Measurements from ENCODE around the gene CAPN3. TPM values are rescaled to one million over a fixed set of nuclear protein-coding genes. Genes with fewer than 3 reads are reported as not detected.

Gene CAPN3
- total RNA-seq, 3 donors from 2014 or later = 12.5 to 27.1 (median 15.4) TPM

DNA sequence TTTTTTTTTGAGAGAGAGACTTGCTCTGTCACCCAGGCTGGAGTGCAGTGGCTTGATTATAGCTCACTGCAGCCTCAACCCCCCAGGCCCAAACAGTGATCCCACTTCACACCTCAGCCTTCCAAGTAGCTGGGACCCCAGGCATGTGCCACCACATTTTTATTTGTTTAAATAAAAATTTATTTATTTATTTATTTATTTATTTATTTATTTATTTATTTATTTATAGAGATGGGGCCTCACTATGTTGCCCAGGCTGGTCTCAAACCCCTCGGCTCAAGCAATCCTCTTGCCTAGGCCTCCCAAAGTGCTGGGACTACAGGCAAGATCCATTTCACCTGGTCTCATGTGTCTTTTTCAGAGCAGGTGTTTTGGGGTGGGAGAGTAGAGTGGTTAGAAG lies 15.5 kb downstream of the CAPN3 start:
- H3K36me3 ChIP-seq = no peaks in the 10 kb centered on the region
- no peak overlapping the region for H3K4me3 ChIP-seq
- no peaks in the 10 kb centered on the region for H3K27me3 ChIP-seq
- H3K27ac ChIP-seq = no peak overlapping the region
- H3K9me3 ChIP-seq = no peaks in the 10 kb centered on the region
- DNase-seq (ENCODE audit: low spot score in 2 of 2) = no peak
- intact Hi-C loops (cut with DNase I; ENCODE audit: low total_unique reads) = no loop called here
- no peaks in the 10 kb centered on the region for H3K4me1 ChIP-seq
- TF ChIP-seq POLR2A (IDR thresholded peaks at IDR 0.05) (no peak), POLR2AphosphoS5 (IDR thresholded peaks at IDR 0.05) (no peak)
- TF ChIP-seq, protein P1, sequence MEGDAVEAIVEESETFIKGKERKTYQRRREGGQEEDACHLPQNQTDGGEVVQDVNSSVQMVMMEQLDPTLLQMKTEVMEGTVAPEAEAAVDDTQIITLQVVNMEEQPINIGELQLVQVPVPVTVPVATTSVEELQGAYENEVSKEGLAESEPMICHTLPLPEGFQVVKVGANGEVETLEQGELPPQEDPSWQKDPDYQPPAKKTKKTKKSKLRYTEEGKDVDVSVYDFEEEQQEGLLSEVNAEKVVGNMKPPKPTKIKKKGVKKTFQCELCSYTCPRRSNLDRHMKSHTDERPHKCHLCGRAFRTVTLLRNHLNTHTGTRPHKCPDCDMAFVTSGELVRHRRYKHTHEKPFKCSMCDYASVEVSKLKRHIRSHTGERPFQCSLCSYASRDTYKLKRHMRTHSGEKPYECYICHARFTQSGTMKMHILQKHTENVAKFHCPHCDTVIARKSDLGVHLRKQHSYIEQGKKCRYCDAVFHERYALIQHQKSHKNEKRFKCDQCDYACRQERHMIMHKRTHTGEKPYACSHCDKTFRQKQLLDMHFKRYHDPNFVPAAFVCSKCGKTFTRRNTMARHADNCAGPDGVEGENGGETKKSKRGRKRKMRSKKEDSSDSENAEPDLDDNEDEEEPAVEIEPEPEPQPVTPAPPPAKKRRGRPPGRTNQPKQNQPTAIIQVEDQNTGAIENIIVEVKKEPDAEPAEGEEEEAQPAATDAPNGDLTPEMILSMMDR (IDR thresholded peaks at IDR 0.05) = no peak

DNA sequence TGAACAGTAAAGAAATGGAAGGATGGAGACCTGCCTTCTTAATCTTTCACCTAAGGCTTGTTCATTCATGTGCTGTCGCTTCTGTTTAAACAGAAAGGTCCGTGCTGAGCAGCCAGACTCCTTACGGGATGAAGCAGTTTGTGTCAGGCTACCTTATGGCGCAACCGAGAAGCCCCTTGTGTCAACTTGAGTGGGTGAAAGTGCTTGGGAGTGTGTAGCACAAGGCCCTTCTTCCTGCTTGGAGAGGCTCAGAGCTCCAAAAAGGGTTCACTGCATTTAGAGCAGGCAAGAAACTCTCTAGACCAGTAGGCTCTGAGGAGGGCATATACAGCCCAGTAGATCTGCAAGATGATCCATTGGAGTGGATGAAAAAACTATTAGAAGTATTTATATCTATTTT lies 16.0 kb downstream of the CAPN3 start:
- DNase-seq (ENCODE audit: low spot score in 2 of 2) = no peak
- no peak overlapping the region for H3K27ac ChIP-seq
- no peak for TF ChIP-seq POLR2AphosphoS5 (IDR thresholded peaks at IDR 0.05)
- TF ChIP-seq, protein P1 (IDR thresholded peaks at IDR 0.05) = no peak
- TF ChIP-seq POLR2A (IDR thresholded peaks at IDR 0.05) = no peak
- intact Hi-C loops (cut with DNase I; ENCODE audit: low total_unique reads) = no loop called here
- H3K27me3 ChIP-seq = no peaks in the 10 kb centered on the region
- no peak overlapping the region for H3K4me3 ChIP-seq
- H3K9me3 ChIP-seq = no peaks in the 10 kb centered on the region
- no peaks in the 10 kb centered on the region for H3K36me3 ChIP-seq
- no peaks in the 10 kb centered on the region for H3K4me1 ChIP-seq

DNA sequence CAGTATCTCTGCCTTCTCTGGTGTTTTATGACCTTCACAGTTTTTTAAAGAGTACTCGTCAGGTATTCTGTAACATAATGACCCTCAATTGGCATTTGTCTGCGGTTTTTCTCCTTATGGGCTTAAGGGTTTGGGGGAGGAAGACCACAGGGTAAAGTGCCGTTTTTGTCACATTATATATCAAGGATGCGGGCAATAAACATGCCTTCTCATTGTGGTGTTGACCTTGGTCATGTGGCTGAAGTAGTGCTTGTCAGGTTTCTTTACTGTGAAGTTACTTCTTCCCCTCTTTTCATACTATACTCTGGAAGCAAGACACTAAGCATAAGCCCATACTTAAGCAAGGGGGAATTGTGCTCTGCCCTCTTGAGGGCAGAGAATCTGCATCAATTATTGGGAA lies 16.6 kb downstream of the CAPN3 start:
- no peak for DNase-seq (ENCODE audit: low spot score in 2 of 2)
- no peaks in the 10 kb centered on the region for H3K4me1 ChIP-seq
- no peak overlapping the region for H3K27ac ChIP-seq
- H3K27me3 ChIP-seq = no peaks in the 10 kb centered on the region
- H3K36me3 ChIP-seq = no peaks in the 10 kb centered on the region
- no peak overlapping the region for H3K4me3 ChIP-seq
- TF ChIP-seq, protein P1 (IDR thresholded peaks at IDR 0.05) = no peak
- TF ChIP-seq POLR2A (IDR thresholded peaks at IDR 0.05) = no peak
- TF ChIP-seq POLR2AphosphoS5 (IDR thresholded peaks at IDR 0.05) = no peak
- no peaks in the 10 kb centered on the region for H3K9me3 ChIP-seq
- intact Hi-C loops (cut with DNase I; ENCODE audit: low total_unique reads) = no loop called here

DNA sequence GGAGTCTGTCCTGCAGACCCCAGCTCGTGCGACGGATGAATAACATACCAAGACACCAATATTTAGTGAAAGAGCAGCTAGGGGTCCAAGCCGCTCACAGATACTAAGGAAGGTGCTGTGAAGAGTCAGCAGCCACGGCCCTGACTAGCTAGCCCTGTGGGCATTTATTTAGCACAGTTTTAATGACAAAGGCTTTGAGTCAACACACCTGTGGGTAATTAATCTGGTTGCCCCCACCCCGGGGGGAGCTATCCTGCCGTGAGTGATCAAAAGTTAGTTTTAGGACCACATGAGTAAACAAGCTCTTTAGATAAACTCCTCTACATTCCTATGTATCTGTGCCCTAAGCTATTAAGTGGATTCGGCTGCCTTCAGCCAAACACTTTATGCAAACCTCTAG lies 18.7 kb downstream of the CAPN3 start:
- H3K27ac ChIP-seq = no peak overlapping the region
- no peaks in the 10 kb centered on the region for H3K27me3 ChIP-seq
- no peaks in the 10 kb centered on the region for H3K9me3 ChIP-seq
- no peaks in the 10 kb centered on the region for H3K4me1 ChIP-seq
- H3K4me3 ChIP-seq = no peak overlapping the region
- no peak for DNase-seq (ENCODE audit: low spot score in 2 of 2)
- H3K36me3 ChIP-seq = no peaks in the 10 kb centered on the region
- intact Hi-C loops (cut with DNase I; ENCODE audit: low total_unique reads) = no loop called here
- TF ChIP-seq POLR2A (IDR thresholded peaks at IDR 0.05) (no peak), POLR2AphosphoS5 (IDR thresholded peaks at IDR 0.05) (no peak)
- TF ChIP-seq, protein P1 (IDR thresholded peaks at IDR 0.05) = no peak

DNA sequence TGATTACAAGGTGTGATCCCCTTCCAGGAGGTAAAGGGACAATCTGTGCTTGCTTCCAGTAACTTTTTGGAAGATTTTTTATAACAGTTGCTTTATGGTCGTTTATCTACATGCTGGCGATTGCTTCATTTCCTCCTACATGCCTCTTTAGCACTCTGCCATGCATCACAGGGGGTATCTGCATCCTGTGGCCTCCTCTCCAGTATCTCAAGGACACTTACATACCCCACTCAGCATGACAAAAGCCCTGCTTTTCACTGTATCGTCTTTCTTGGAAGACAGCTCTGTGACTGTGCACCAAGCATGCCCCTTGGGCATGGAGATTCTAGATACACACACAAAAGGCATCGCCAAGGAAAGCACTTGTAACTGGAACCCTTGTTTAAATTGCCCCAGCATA lies 25.3 kb downstream of the CAPN3 start:
- Histone ChIP-seq H3K4me3 (no peak overlapping the region), H3K9me3 (no peaks in the 10 kb centered on the region), H3K4me1 (no peaks in the 10 kb centered on the region), H3K27me3 (no peaks in the 10 kb centered on the region), H3K27ac (no peak overlapping the region), H3K36me3 (no peaks in the 10 kb centered on the region)
- TF ChIP-seq, protein P1 (IDR thresholded peaks at IDR 0.05) = no peak
- no peak for TF ChIP-seq POLR2AphosphoS5 (IDR thresholded peaks at IDR 0.05)
- no peak for TF ChIP-seq POLR2A (IDR thresholded peaks at IDR 0.05)
- no peak for DNase-seq (ENCODE audit: low spot score in 2 of 2)
- intact Hi-C loops (cut with DNase I; ENCODE audit: low total_unique reads) = no loop called here

All from breast epithelium (tissue), 4 donors.